ENCODE measurements around the gene HS3ST3A1.

The HS3ST3A1 gene

DNA sequence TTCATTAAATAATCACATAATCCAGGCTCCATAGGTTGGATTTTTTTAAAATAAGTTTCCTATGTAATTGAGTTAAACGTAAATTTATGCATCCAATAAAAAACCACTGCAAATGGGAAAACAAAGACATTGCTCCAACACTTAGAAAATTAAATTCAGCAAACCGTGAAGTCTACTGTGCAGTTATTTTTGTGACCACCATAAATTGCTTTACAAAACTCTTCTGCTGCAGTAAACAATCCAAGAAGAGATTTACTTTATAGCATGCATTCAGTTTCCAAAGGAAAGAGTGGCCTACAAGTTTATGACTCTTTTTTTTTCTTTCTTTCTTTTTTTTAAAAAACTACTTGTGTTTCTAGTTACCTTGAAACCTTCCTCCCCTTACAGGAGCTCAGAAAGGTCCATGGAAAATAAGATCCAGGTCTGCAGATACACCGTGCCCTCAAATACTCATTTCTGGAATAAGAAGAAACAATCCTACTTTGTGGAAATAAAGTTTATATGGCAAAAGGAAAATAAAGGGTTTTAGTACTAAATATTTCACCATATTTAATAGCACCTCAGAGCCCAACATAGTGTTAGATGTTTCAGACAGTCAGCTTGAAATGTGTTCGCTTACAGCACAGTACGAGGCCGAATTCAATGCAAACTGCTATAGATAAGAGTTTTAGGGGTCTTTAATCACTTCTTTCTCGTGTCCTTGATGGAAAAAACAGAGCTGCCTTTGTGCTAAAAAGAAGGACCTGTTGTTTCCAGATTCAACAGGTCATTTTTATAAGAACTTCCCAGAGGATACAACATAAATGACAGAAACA lies 3.2 kb downstream of the HS3ST3A1 start:
- DNase-seq: no peak

DNA sequence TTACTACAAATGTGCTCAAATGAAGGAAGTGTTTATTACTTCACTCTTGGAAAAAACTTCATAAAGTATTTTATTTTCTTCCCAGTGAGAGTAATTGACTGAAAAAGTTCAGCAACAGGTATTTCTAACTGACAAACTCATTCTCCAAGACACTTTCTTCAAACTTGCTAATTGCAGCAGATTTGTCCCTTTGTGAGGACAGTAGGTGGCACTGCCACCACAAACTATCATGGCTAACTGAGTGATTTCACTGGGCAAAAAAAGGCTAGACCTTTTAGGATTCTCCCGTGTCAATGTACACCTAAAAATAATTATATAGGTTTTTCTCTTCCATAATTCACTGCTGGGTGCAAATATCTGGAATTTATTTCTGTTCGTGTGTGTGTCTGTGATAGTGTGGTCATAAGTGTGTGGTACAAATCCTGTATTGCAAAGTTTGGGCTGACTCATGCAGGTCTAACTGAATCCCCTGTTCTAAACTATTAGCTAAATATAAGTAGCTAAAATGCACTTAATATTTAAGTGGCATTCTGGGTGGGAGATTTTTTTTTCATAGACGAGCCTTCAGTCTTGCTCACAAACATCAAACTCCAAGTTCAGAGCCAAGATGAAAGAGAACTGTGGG lies 3.9 kb downstream of the HS3ST3A1 start:
- peak; percentile 29 to 64 for DNase-seq

- no peak for DNase-seq
Observed at GRCh38 chr17:13596241-13596923, 5.3 kb downstream of the HS3ST3A1 start.

GRCh38 chr17:13595599-13595899 lies 6.2 kb downstream of the HS3ST3A1 start:
- no peak for DNase-seq

- peak in 1 of 2 experiments; percentile 72 for DNase-seq
Observed at GRCh38 chr17:13594762-13595598, 6.7 kb downstream of the HS3ST3A1 start.

DNA sequence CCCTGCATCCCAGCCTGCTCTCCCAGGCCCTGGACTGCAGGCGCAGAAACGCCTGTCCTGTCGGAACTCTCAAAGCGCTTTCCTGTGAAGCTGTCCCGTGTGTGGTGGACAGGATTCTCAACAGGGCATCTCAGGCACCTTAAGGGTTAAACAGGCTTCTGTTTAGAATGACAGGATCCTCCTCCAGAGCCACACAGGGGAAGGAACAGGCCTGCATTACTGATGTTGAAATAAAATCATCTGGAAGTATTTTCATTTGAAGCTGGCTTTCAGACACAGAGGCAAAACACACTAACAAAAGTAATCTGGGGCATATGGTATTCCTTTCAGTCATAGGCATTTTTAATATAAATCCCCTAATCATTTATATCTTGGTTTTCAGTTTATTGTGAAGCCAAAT lies 7.4 kb downstream of the HS3ST3A1 start:
- DNase-seq: no peak

DNA sequence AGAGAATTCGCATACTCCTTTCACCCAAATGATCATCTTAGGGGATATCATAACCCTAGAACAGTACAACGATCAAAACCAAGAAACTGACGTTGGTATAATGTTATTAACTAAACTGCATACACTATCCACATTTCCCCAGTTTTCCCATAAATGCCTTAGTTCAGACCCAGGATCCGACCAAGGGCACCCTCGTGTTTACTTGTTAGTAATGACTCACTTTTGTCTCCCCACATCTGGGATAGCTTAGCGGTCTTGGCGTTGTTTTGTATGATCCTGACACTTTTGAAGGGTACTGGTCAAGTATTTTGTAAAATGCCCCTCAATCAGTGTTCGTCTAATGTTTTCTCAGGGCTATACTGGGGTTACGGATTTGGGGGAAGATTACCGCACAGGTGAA lies 8.0 kb downstream of the HS3ST3A1 start:
- no peak for DNase-seq

GRCh38 chr17:13593021-13593751 lies 8.5 kb downstream of the HS3ST3A1 start:
- DNase-seq: no peak

GRCh38 chr17:13592427-13592826 lies 9.3 kb downstream of the HS3ST3A1 start:
- DNase-seq: no peak

- DNase-seq: no peak
Observed at GRCh38 chr17:13590441-13590840, 11.3 kb downstream of the HS3ST3A1 start.

DNA sequence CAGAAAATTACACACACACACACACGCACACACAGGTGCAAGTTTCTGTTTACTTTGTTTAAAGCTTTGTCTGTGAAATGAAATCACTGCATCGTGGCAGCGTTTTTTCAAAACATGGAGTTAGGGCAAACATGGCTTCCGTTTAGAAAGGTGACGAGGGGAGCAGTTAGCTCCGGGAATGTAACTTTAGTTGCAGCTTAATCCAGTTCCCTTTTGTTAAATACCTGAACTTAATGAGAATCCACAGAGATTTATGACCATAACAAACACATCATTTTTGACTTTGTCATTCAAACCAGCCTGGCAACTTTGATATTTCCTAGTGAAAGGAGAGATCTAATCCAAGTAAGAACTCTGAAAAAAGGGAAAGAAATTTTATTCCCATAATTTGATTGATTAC lies 12.1 kb downstream of the HS3ST3A1 start:
- DNase-seq: no peak

GRCh38 chr17:13587487-13588338 lies 14.0 kb downstream of the HS3ST3A1 start:
- DNase-seq: no peak

GRCh38 chr17:13584701-13585080 lies 17.0 kb downstream of the HS3ST3A1 start:
- no peak for DNase-seq

GRCh38 chr17:13583996-13584700 lies 17.6 kb downstream of the HS3ST3A1 start:
- no peak for DNase-seq

DNA sequence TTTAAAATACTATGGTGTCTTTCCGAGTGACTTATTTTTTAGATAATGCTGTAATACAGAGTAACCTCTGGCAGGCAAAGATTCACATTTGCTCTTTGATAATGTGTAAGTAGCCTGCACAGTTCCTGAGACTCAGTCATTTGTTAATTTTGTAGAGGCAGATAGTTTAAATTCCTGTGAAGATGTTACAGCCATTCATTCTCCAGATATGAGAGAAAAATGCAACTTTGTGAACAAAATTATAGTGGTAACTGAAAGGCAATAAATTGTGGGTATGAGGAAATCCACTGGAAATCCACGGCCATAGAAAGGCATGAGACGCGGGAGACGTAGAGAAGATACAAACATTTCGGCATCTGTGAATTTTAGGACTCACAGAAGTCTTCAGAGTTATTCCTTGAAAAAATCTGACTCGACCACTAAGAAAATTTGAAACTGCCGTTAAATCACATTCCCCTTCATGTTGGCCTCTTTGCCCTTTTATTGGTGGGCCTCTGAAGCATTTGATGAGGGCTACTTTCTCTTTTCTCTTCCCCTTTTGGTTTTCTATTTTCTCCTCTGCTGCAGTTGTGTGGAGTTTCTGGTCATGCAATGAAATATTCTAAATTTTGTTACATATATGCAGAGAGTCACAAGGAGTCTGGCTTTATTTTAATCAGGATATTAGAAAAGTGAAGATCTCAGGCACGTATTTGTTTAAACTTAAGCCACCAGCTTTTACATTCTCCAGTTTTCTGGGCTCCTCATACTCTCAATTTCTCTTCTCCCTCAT lies 18.8 kb downstream of the HS3ST3A1 start:
- DNase-seq: no peak

GRCh38 chr17:13581925-13582324 lies 19.8 kb downstream of the HS3ST3A1 start:
- DNase-seq: no peak

- DNase-seq: no peak
Observed at GRCh38 chr17:13580790-13581189, 20.9 kb downstream of the HS3ST3A1 start.

- peak in 1 of 2 experiments; percentile 2 for DNase-seq
Observed at GRCh38 chr17:13576661-13577526, 24.8 kb downstream of the HS3ST3A1 start.

GRCh38 chr17:13575922-13576419 lies 25.8 kb downstream of the HS3ST3A1 start:
- no peak for DNase-seq
